IMR-90 (cell line): ENCODE results near the gene SLC38A3. TPM values are rescaled to one million over a fixed set of nuclear protein-coding genes. Genes with fewer than 3 reads are reported as not detected.

ENCODE experiments used
- ATAC-seq: fragments of 200-7000 bp; cut with Tn5 transposase; 2 replicates; pipeline ENCODE4 v1.9.1; 2020; ENCODE audit warnings: low read depth, mild to moderate bottlenecking, moderate library complexity
- BruUV-seq: library from RNA; stranded (reverse); fragments of 400-500 nt; replicated peaks from 2 replicates; lab custom pipeline; 2021; lab: Mats Ljungman, UMichigan
- CTCF ChIA-PET: fragments of 300-600 bp; formaldehyde crosslinking; extraction: SDS; loops from one replicate; lab custom pipeline; 2021; ENCODE audit warnings: antibody characterized with exemption; lab: Yijun Ruan, JAX
- POLR2A ChIA-PET: fragments of 300-600 bp; sonication (Branson Sonifier 250); formaldehyde crosslinking; loops from one replicate; lab custom pipeline; 2022; ENCODE audit warnings: antibody characterized with exemption; ENCODE audit not compliant: unreplicated experiment; lab: Charles Lee
- DNase-seq: peaks from one replicate; pipeline ENCODE4 v3.0.0; 2013
- H2AFZ ChIP-seq: replicated peaks from 2 replicates; pipeline ENCODE3; 2013; ENCODE audit warnings: low read length, mild to moderate bottlenecking; ENCODE audit not compliant: poor library complexity
- H2AK5ac ChIP-seq: 2 replicates; pipeline ENCODE4 v1.6.1; 2013; ENCODE audit warnings: low read depth, low read length, inconsistent platforms
- H2AK9ac ChIP-seq: replicated peaks from 2 replicates; pipeline ENCODE3; 2013; ENCODE audit warnings: mild to moderate bottlenecking, low read depth, low read length, moderate library complexity; ENCODE audit not compliant: poor library complexity
- H2BK120ac ChIP-seq: 2 replicates; pipeline ENCODE4 v1.6.1; 2013; ENCODE audit warnings: low read depth, low read length, inconsistent platforms
- H2BK15ac ChIP-seq: 3 replicates; pipeline ENCODE4 v1.6.1; 2013; ENCODE audit warnings: low read depth, low read length, inconsistent platforms
- H2BK20ac ChIP-seq: 2 replicates; pipeline ENCODE4 v1.6.1; 2013; ENCODE audit warnings: low read depth, mild to moderate bottlenecking, inconsistent platforms, low read length, moderate library complexity
- H2BK5ac ChIP-seq: 2 replicates; pipeline ENCODE4 v1.6.1; 2013; ENCODE audit warnings: mild to moderate bottlenecking, low read depth, low read length, inconsistent platforms; ENCODE audit not compliant: poor library complexity, severe bottlenecking
- H3K14ac ChIP-seq: replicated peaks from 2 replicates; pipeline ENCODE4 v1.6.1; 2013; ENCODE audit warnings: low read depth, low read length, inconsistent platforms
- H3K18ac ChIP-seq: 2 replicates; pipeline ENCODE4 v1.6.1; 2013; ENCODE audit warnings: low read depth, low read length, control low read depth
- H3K23ac ChIP-seq: 2 replicates; pipeline ENCODE4 v1.6.1; 2013; ENCODE audit warnings: low read depth, low read length, inconsistent platforms
- H3K27ac ChIP-seq: 2 replicates; pipeline ENCODE4 v1.5.1; 2013; ENCODE audit warnings: mild to moderate bottlenecking, control low read depth, low read length; ENCODE audit not compliant: insufficient read depth
- H3K27me3 ChIP-seq: 2 replicates; pipeline ENCODE4 v1.6.1; 2013; ENCODE audit warnings: low read length; ENCODE audit not compliant: control insufficient read depth, insufficient read depth
- H3K36me3 ChIP-seq: 2 replicates; pipeline ENCODE4 v1.6.1; 2013; ENCODE audit warnings: low read length, mixed read lengths; ENCODE audit not compliant: control insufficient read depth, insufficient read depth
- H3K4ac ChIP-seq: 2 replicates; pipeline ENCODE4 v1.6.1; 2013; ENCODE audit warnings: low read depth, low read length, inconsistent platforms
- H3K4me1 ChIP-seq: 2 replicates; pipeline ENCODE4 v1.6.1; 2013; ENCODE audit warnings: low read length, mixed read lengths; ENCODE audit not compliant: control insufficient read depth, insufficient read depth
- H3K4me2 ChIP-seq: 2 replicates; pipeline ENCODE4 v1.6.1; 2013; ENCODE audit warnings: low read depth, mild to moderate bottlenecking, control low read depth, low read length, moderate library complexity
- H3K4me3 ChIP-seq: 2 replicates; pipeline ENCODE4 v1.5.1; 2013; ENCODE audit warnings: low read depth, mild to moderate bottlenecking, control low read depth, low read length, moderate library complexity; ENCODE audit not compliant: insufficient read depth
- H3K56ac ChIP-seq: 2 replicates; pipeline ENCODE4 v1.6.1; 2013; ENCODE audit warnings: low read length, inconsistent platforms; ENCODE audit not compliant: insufficient read depth; ENCODE audit errors: extremely low read depth
- H3K79me1 ChIP-seq, 2 experiments: 2 replicates each; pipeline ENCODE4 v1.6.1; 2013; ENCODE audit warnings: low read length in 2 of 2, inconsistent platforms in 1 of 2, low read depth in 1 of 2
- H3K9ac ChIP-seq: 2 replicates; pipeline ENCODE4 v1.6.1; 2013; ENCODE audit warnings: low read depth, low read length, control low read depth
- H3K9me1 ChIP-seq: 2 replicates; pipeline ENCODE4 v1.6.1; 2013; ENCODE audit warnings: low read length, inconsistent platforms; ENCODE audit not compliant: insufficient read depth
- H3K9me3 ChIP-seq: 2 replicates; pipeline ENCODE4 v1.6.1; 2013; ENCODE audit warnings: low read length; ENCODE audit not compliant: control insufficient read depth, insufficient read depth
- H4K20me1 ChIP-seq: 2 replicates; pipeline ENCODE4 v1.6.1; 2013; ENCODE audit warnings: low read length, inconsistent platforms; ENCODE audit not compliant: insufficient read depth
- H4K5ac ChIP-seq: 2 replicates; pipeline ENCODE4 v1.6.1; 2013; ENCODE audit warnings: mild to moderate bottlenecking, low read depth, low read length, control low read depth
- H4K8ac ChIP-seq, 2 experiments: 2 replicates each; pipeline ENCODE4 v1.6.1; 2013; ENCODE audit warnings: low read depth in 2 of 2, low read length in 2 of 2, control low read depth in 1 of 2, inconsistent platforms in 1 of 2
- H4K91ac ChIP-seq: 2 replicates; pipeline ENCODE4 v1.6.1; 2013; ENCODE audit warnings: low read depth, low read length, inconsistent platforms; ENCODE audit not compliant: insufficient read depth
- BHLHE40 ChIP-seq: fragments of 150-350 bp; IDR thresholded peaks from 2 replicates; pipeline ENCODE4 v1.6.1; 2016; ENCODE audit warnings: mild to moderate bottlenecking, low read depth, low read length
- CHD1 ChIP-seq: IDR thresholded peaks from 2 replicates; pipeline ENCODE4 v1.6.1; 2012; ENCODE audit warnings: low read depth, low read length, improper control_type of control experiment
- ELK1 ChIP-seq: fragments of 150-350 bp; IDR thresholded peaks from 2 replicates; pipeline ENCODE4 v1.6.1; 2016; ENCODE audit warnings: low read depth, mild to moderate bottlenecking, low read length, moderate library complexity, borderline replicate concordance
- FOS ChIP-seq: fragments of 150-350 bp; IDR thresholded peaks from 2 replicates; pipeline ENCODE4 v1.6.1; 2016; ENCODE audit warnings: low read depth, low read length
- MAZ ChIP-seq: IDR thresholded peaks from 2 replicates; pipeline ENCODE4 v1.6.1; 2012; ENCODE audit warnings: low read depth, mild to moderate bottlenecking, low read length, improper control_type of control experiment, moderate library complexity, borderline replicate concordance
- MXI1 ChIP-seq: IDR thresholded peaks from 2 replicates; pipeline ENCODE4 v1.6.1; 2012; ENCODE audit warnings: low read depth, mild to moderate bottlenecking, low read length, moderate library complexity, borderline replicate concordance
- NFE2L2 ChIP-seq: fragments of 150-350 bp; IDR thresholded peaks from 2 replicates; pipeline ENCODE4 v1.6.1; 2016; ENCODE audit warnings: low read depth, mild to moderate bottlenecking, low read length
- POLR2A ChIP-seq: IDR thresholded peaks from 2 replicates; pipeline ENCODE4 v1.6.1; 2012; ENCODE audit warnings: mild to moderate bottlenecking, low read depth, low read length
- RAD21 ChIP-seq: IDR thresholded peaks from 2 replicates; pipeline ENCODE4 v1.6.1; 2012; ENCODE audit warnings: low read length, improper control_type of control experiment
- RCOR1 ChIP-seq: IDR thresholded peaks from 2 replicates; pipeline ENCODE4 v1.6.1; 2012; ENCODE audit warnings: mild to moderate bottlenecking, low read length, improper control_type of control experiment; ENCODE audit not compliant: insufficient replicate concordance
- SMC3 ChIP-seq: fragments of 150-350 bp; IDR thresholded peaks from 2 replicates; pipeline ENCODE4 v1.6.1; 2016; ENCODE audit warnings: low read depth, mild to moderate bottlenecking, antibody characterized with exemption, low read length, moderate library complexity
- WGBS, 2 experiments: methylation state at CpG; one replicate each; pipeline versions ENCODE4 v1.1.5 to v1.1.7; 2013; ENCODE audit warnings: missing lambda C conversion rate in 2 of 2; ENCODE audit not compliant: insufficient read length in 1 of 2; ENCODE audit errors: extremely low coverage in 2 of 2; 5-methylcytosine and 5-hydroxymethylcytosine counted together
- dilution Hi-C: fragments of 300-500 bp; cut with HindIII; formaldehyde crosslinking; loops from one replicate; pipeline ENCODE4 v1.14.3; 2018; ENCODE audit warnings: low sequenced_read_pairs; ENCODE audit not compliant: unreplicated experiment
- in situ Hi-C: fragments of 300-500 bp; cut with MboI; formaldehyde crosslinking; loops from 3 replicates; pipeline ENCODE4 v1.14.3; 2019; ENCODE audit warnings: low sequenced_read_pairs, inconsistent platforms, mixed read lengths
- intact Hi-C: fragments of 100-400 bp; cut with micrococcal nuclease; formaldehyde crosslinking; loops from 2 replicates; pipeline ENCODE4 v1.10.0; 2022
- polyA plus RNA-seq, 3 experiments: library from polyadenylated mRNA; depleted of rRNA; stranded (reverse); fragments of >200 nt; gene quantifications; 2 replicates each; pipeline ENCODE4 v1.2.3, GENCODE V29; 2012; ENCODE audit warnings: low replicate concordance in 1 of 3
- total RNA-seq: library from RNA; depleted of rRNA; stranded (reverse); fragments of >200 nt; gene quantifications from 2 replicates; pipeline ENCODE4 v1.2.3, GENCODE V29; 2012

SLC38A3 gene
- total and polyA plus RNA-seq, 2 of the 4 experiments (the other 2 are of a cell fraction) = 0.12 to 0.36 TPM

- ATAC-seq (peak; percentile 21), DNase-seq (peak; percentile 63)
- CTCF ChIA-PET = interaction anchor here (1.3 to 2.2 kb wide), 2 partner anchors 10 to 43 kb away, joined by 4 to 7 read pairs; no protein-coding TSS in a partner anchor
- Histone ChIP-seq H3K14ac (peak overlapping the region; percentile 92), H3K4me3 (peak overlapping the region; percentile 23; the same call in 1 of the 2 replicates), H2AK9ac (peak overlapping the region; percentile 95), H2BK15ac (peak overlapping the region; percentile 67; the same call in 2 of the 3 replicates), H3K36me3 (peaks cover 6% of the 10 kb centered on the region; the same call in 1 of the 2 replicates), H4K8ac (peak overlapping the region; percentile 56 to 94), H2BK5ac (peak overlapping the region; percentile 83), H3K27ac (peak overlapping the region; percentile 80), H3K4me2 (peak overlapping the region; percentile 71), H3K9me1 (peaks cover 37% of the 10 kb centered on the region), H3K9me3 (no peaks in the 10 kb centered on the region), H3K9ac (peak overlapping the region; percentile 77), H4K20me1 (no peaks in the 10 kb centered on the region), H4K5ac (peak overlapping the region; percentile 79), H3K79me1 (peaks cover 3 to 43% of the 10 kb centered on the region in 2 experiments; a peak in 3 of 4 replicates), H3K4ac (peak overlapping the region; percentile 98), H3K27me3 (no peaks in the 10 kb centered on the region), H3K23ac (peak overlapping the region; percentile 85; the same call in 1 of the 2 replicates), H3K56ac (no peak overlapping the region), H3K4me1 (peaks cover 56% of the 10 kb centered on the region), H2BK20ac (peak overlapping the region; percentile 88), H3K18ac (peak overlapping the region; percentile 68), H2AK5ac (peak overlapping the region; percentile 98), H2BK120ac (peak overlapping the region; percentile 95), H4K91ac (peak overlapping the region; percentile 91), H2AFZ (peak overlapping the region; percentile 71)
- WGBS, 2 experiments = 80% methylated on average over 1 of the region's 8 CpGs; no CpG with 5 or more reads in 1 of the 2 experiments
- no TSS peak for BruUV-seq
- dilution Hi-C loops (no loop called here), intact Hi-C loops (no loop called here), in situ Hi-C loops (loop anchor here (5.0 kb wide), 2 partner anchors 43 to 78 kb away; partner anchors contain the start of gene GNAT1)
- POLR2A ChIA-PET = no interaction called here
- TF ChIP-seq MXI1 (peak; percentile 71; the same call in 1 of the 2 replicates), RAD21 (no peak), POLR2A (no peak), CHD1 (no peak), ELK1 (no peak), BHLHE40 (no peak), MAZ (peak; percentile 52; the same call in 1 of the 2 replicates), FOS (peak; percentile 57), NFE2L2 (no peak), RCOR1 (no peak), SMC3 (peak; percentile 22; the same call in 1 of the 2 replicates)
Observed at GRCh38 chr3:50269977-50270413, 64.9 kb downstream of the SLC38A3 start.
